Measurements from ENCODE around the gene OR52R1. TPM values are rescaled to one million over a fixed set of nuclear protein-coding genes. Genes with fewer than 3 reads are reported as not detected.
A peak's percentile ranks its signal among the peaks of the same experiment; 100 is the strongest.
"Not testable (repeated sequence)": the region's sequence is repeated elsewhere in the genome, so short reads cannot be mapped to it uniquely, and the experiment has no call there.

The OR52R1 gene
- 1 to 10 TPM in 1 of 8 experiments, under 1 TPM in 3, not detected in 4; 0.23 to 1.5 (median 0.73) TPM for total RNA-seq

- ATAC-seq (replicated peaks in 6 of 8), result no peak
- in situ Hi-C loops (cut with MboI; ENCODE audit: low pct_unique_long_range_greater_than_20kb in 2 of 9, low sequenced_read_pairs in 9 of 9, unreplicated experiment in 9 of 9), result loop anchor here in 1 of 9 experiments (25.0 kb wide), 1 partner anchor 92 kb away; the partner anchor contains the start of gene MMP26
- no peaks in the 10 kb centered on the region for H3K4me1 ChIP-seq (replicated peaks in 1 of 2)
- H3K4me3 ChIP-seq, result no peak within 1 kb of the TSS
- H3K27ac ChIP-seq, result no peak within 1 kb of the TSS
- WGBS, 10 experiments, result 0 to 93% (median 76%) methylated on average over 1 to 3 of the region's 3 CpGs; no CpG with 5 or more reads in 2 of the 10 experiments
These were observed at the start of gene OR52R1 for GRCh38 chr11:4804280-4804679. Gene OR52R1 (minus strand): TSS chr11:4804380. CDS start chr11:4804380, 0 bp downstream.

GRCh38 chr11:4851033-4851432 lies 46.9 kb upstream of the OR52R1 start:
- peak in 1 of 8 experiments; percentile 37 for ATAC-seq (replicated peaks in 6 of 8)
- no peak overlapping the region for H3K27ac ChIP-seq

DNA sequence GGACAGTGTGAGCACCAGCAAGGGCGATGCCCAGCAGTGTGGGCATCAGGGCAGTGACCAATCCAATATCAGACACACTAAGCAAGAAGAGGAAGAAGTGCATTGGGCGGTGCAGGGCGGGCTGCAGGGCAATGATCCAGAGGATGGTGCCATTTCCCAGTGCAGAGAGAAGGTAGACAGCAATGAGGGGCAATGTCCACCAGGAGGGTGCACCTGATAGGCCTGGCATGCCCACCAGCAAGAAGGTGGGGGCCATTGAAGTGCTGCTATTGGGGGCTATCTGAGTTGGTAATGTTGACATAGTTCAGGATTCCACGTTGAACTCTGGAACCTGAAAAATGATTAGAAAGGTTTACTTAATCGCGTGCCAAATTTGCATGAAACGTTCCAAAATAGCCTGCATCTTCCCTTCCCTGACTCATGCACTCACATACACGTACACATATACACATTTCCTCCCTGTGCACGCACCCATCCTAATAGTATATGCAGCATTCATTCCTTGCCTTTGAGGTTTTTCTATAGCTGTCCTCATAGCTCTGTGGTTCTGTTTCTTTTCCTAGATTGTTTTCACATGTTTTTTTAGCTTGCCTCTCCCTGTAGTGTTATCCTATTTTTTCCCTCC lies 44.8 kb upstream of the OR52R1 start, which contains the start of gene OR51S1:
Gene OR51S1 (minus strand): TSS at position 301 of the 625 bp plus-strand sequence. CDS start 0 bp downstream, at position 301.
- peak in 3 of 8 experiments; percentile 58 to 82 (median 73) for ATAC-seq (replicated peaks in 6 of 8)

More at GRCh38 chr11:4851033-4851432, 46.9 kb upstream of the OR52R1 start:
- in situ Hi-C loops (cut with MboI; ENCODE audit: low pct_unique_long_range_greater_than_20kb in 2 of 9, low sequenced_read_pairs in 9 of 9, unreplicated experiment in 9 of 9), result no loop called here
- WGBS, 10 experiments, result 0 to 77% (median 71%) methylated on average over 1 to 4 of the region's 4 CpGs; no CpG with 5 or more reads in 3 of the 10 experiments
- Histone ChIP-seq H3K4me1 (replicated peaks in 1 of 2) (no peaks in the 10 kb centered on the region), H3K4me3 (no peak overlapping the region)

GRCh38 chr11:4839851-4840549 lies 35.8 kb upstream of the OR52R1 start:
- Histone ChIP-seq H3K4me1 (replicated peaks in 1 of 2) (no peaks in the 10 kb centered on the region), H3K4me3 (no peak overlapping the region), H3K27ac (no peak overlapping the region)
- ATAC-seq (replicated peaks in 6 of 8), result no peak
- in situ Hi-C loops (cut with MboI; ENCODE audit: low pct_unique_long_range_greater_than_20kb in 2 of 9, low sequenced_read_pairs in 9 of 9, unreplicated experiment in 9 of 9), result loop anchor here in 1 of 9 experiments (10.0 kb wide), 1 partner anchor 155 kb away; the partner anchor contains the start of gene OR51L1
- WGBS, 10 experiments, result 0 to 100% (median 86%) methylated on average over 1 to 2 of the region's 2 CpGs; no CpG with 5 or more reads in 6 of the 10 experiments

More for the DNA sequence above, 44.8 kb upstream of the OR52R1 start, which contains the start of gene OR51S1:
- Histone ChIP-seq H3K27ac (no peak within 1 kb of the TSS), H3K4me1 (replicated peaks in 1 of 2) (no peaks in the 10 kb centered on the region), H3K4me3 (no peak within 1 kb of the TSS)
- 0 to 100% (median 39%) methylated on average over 1 to 8 of the region's 9 CpGs; no CpG with 5 or more reads in 2 of the 10 experiments for WGBS, 10 experiments
- in situ Hi-C loops (cut with MboI; ENCODE audit: low pct_unique_long_range_greater_than_20kb in 2 of 9, low sequenced_read_pairs in 9 of 9, unreplicated experiment in 9 of 9), result loop anchor here in 1 of 9 experiments (10.0 kb wide), 1 partner anchor 146 kb away; the partner anchor contains the start of gene OR51L1

DNA sequence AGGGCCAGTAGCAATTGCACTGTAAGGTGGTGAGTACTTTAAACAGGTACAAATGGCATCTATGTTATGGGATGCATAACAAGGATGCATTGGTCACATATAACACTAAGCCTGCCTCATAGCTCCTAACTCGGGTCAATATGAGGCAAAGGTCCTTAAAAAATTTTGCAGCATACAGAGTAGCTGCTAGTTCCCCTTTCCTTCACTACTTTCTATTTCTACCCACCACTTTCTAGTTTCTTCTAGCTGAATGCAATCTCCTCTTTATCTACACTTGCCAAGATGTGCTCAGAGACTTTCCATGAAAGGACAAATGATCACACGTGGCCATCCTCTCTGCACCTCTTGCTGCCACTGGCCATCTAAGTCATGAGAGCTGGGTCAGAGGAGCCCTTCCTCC lies 26.7 kb upstream of the OR52R1 start:
- no peak overlapping the region for H3K27ac ChIP-seq
- in situ Hi-C loops (cut with MboI; ENCODE audit: low pct_unique_long_range_greater_than_20kb in 2 of 9, low sequenced_read_pairs in 9 of 9, unreplicated experiment in 9 of 9), result no loop called here
- 7 to 100% (median 40%) methylated on average over 1 to 2 of the region's 2 CpGs; no CpG with 5 or more reads in 5 of the 10 experiments for WGBS, 10 experiments
- no peak overlapping the region for H3K4me3 ChIP-seq
- no peak for ATAC-seq (replicated peaks in 6 of 8)
- H3K4me1 ChIP-seq (replicated peaks in 1 of 2), result no peaks in the 10 kb centered on the region

DNA sequence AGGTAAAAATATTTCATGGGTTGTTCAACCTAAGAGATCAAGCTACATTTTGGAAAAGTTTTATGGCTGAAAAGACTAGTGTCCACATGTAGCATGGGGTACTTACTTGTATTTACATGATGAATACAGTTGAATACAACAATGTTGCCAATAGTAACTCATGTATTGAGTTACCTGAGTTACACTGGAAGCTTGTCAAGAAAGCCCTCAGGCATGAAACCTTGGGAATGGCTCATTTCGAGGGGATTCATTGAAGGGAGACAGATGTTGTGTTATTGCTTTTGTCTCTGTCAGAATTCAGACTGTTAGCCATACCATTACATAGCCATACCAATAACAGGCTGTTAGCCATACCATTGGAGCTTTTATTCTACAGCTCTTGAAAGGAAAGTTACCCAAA lies 26.2 kb upstream of the OR52R1 start:
- Histone ChIP-seq H3K4me1 (replicated peaks in 1 of 2) (no peaks in the 10 kb centered on the region), H3K4me3 (no peak overlapping the region), H3K27ac (no peak overlapping the region)
- ATAC-seq (replicated peaks in 6 of 8), result no peak
- 0 to 60% (median 33%) methylated on average over 1 of the region's 1 CpG; no CpG with 5 or more reads in 5 of the 10 experiments for WGBS, 10 experiments
- in situ Hi-C loops (cut with MboI; ENCODE audit: low pct_unique_long_range_greater_than_20kb in 2 of 9, low sequenced_read_pairs in 9 of 9, unreplicated experiment in 9 of 9), result no loop called here

- in situ Hi-C loops (cut with MboI; ENCODE audit: low pct_unique_long_range_greater_than_20kb in 2 of 9, low sequenced_read_pairs in 9 of 9, unreplicated experiment in 9 of 9), result loop anchor here in 2 of 9 experiments (10.0 kb wide), 1 partner anchor 192 kb away; the partner anchor contains the start of gene OR51D1 (in 2 of the 2)
These were observed 22.2 kb upstream of the OR52R1 start for GRCh38 chr11:4826425-4826824.

DNA sequence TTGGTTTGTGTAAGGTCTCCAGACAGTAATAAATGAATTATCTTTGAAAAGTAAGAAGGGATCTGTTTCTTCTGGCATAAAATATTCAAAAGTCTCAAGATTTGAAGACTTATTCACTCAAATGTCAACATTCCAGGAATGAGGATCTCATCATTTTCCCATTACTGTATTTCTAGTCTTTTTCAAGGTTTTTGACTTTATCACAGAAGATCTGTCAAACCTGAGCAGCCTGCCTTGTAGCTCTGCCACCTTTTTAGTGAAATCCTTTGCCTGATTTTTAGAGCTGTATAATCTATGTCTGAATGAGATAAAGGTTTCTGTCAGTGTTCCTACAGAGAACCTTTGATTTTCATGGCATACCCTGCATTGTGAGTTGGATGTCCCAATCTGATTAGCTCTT lies 21.0 kb upstream of the OR52R1 start:
- no peaks in the 10 kb centered on the region for H3K4me1 ChIP-seq (replicated peaks in 1 of 2)
- no peak for ATAC-seq (replicated peaks in 6 of 8)
- H3K27ac ChIP-seq, result no peak overlapping the region
- in situ Hi-C loops (cut with MboI; ENCODE audit: low pct_unique_long_range_greater_than_20kb in 2 of 9, low sequenced_read_pairs in 9 of 9, unreplicated experiment in 9 of 9), result loop anchor here in 2 of 9 experiments (10.0 kb wide), 1 partner anchor 190 kb away; the partner anchor contains the start of gene OR51D1 (in 2 of the 2)
- no peak overlapping the region for H3K4me3 ChIP-seq

More at GRCh38 chr11:4826425-4826824, 22.2 kb upstream of the OR52R1 start:
- ATAC-seq (replicated peaks in 6 of 8), result peak in 3 of 8 experiments; percentile 64 to 81 (median 69)
- Histone ChIP-seq H3K27ac (no peak overlapping the region), H3K4me1 (replicated peaks in 1 of 2) (no peaks in the 10 kb centered on the region), H3K4me3 (no peak overlapping the region)

GRCh38 chr11:4821021-4821420 lies 16.8 kb upstream of the OR52R1 start, which contains the start of gene OR51F2:
Gene OR51F2 (plus strand): TSS chr11:4821321. CDS start chr11:4821422, 101 bp downstream.
- no peak within 1 kb of the TSS for H3K27ac ChIP-seq
- H3K4me1 ChIP-seq (replicated peaks in 1 of 2), result no peaks in the 10 kb centered on the region
- 33 to 100% (median 83%) methylated on average over 1 of the region's 1 CpG; no CpG with 5 or more reads in 3 of the 10 experiments for WGBS, 10 experiments
- in situ Hi-C loops (cut with MboI; ENCODE audit: low pct_unique_long_range_greater_than_20kb in 2 of 9, low sequenced_read_pairs in 9 of 9, unreplicated experiment in 9 of 9), result loop anchor here in 3 of 9 experiments (5.0 to 25.0 kb wide), 3 partner anchors 109 to 186 kb away; partner anchors contain the start of genes OR51D1 (in 3 of the 3) and MMP26 (in 1 of the 3)
- no peak for ATAC-seq (replicated peaks in 6 of 8)
- no peak within 1 kb of the TSS for H3K4me3 ChIP-seq

GRCh38 chr11:4809246-4809645 lies 5.1 kb upstream of the OR52R1 start:
- H3K27ac ChIP-seq, result no peak overlapping the region
- in situ Hi-C loops (cut with MboI; ENCODE audit: low pct_unique_long_range_greater_than_20kb in 2 of 9, low sequenced_read_pairs in 9 of 9, unreplicated experiment in 9 of 9), result loop anchor here in 1 of 9 experiments (25.0 kb wide), 1 partner anchor 97 kb away; the partner anchor contains the start of gene MMP26
- no peaks in the 10 kb centered on the region for H3K4me1 ChIP-seq (replicated peaks in 1 of 2)
- 20 to 100% (median 80%) methylated on average over 1 to 2 of the region's 2 CpGs; no CpG with 5 or more reads in 1 of the 10 experiments for WGBS, 10 experiments
- H3K4me3 ChIP-seq, result no peak overlapping the region
- ATAC-seq (replicated peaks in 6 of 8), result no peak

DNA sequence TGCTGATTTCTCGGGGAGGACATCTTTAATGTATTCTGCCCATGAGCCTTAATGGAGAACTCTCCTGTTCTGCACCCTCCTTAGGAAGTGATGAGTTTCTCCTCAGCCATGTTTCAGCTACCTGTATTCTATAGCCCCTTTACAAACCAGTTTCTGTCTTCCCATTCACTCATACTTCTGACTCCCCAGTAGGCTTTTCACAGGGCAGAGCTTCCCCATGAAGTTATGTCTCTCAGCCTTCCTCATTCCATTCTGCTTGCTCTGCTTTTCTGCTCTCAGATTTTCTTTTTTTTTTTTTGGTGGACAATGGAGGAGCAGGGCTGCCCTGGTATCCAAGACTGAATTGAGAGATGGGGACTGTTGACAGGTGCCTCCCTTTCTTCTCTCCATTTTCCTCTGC lies 4.3 kb upstream of the OR52R1 start:
- in situ Hi-C loops (cut with MboI; ENCODE audit: low pct_unique_long_range_greater_than_20kb in 2 of 9, low sequenced_read_pairs in 9 of 9, unreplicated experiment in 9 of 9), result loop anchor here in 1 of 9 experiments (25.0 kb wide), 1 partner anchor 96 kb away; the partner anchor contains the start of gene MMP26
- H3K4me1 ChIP-seq (replicated peaks in 1 of 2), result no peaks in the 10 kb centered on the region
- 0 to 80% (median 29%) methylated on average over 1 of the region's 1 CpG; no CpG with 5 or more reads in 5 of the 10 experiments for WGBS, 10 experiments
- H3K4me3 ChIP-seq, result no peak overlapping the region
- H3K27ac ChIP-seq, result no peak overlapping the region
- no peak for ATAC-seq (replicated peaks in 6 of 8)

- not testable (repeated sequence) for H3K4me1 ChIP-seq (replicated peaks in 1 of 2); H3K4me3 ChIP-seq; ATAC-seq (replicated peaks in 6 of 8); H3K27ac ChIP-seq
- 0 to 100% (median 75%) methylated on average over 1 to 4 of the region's 5 CpGs; no CpG with 5 or more reads in 3 of the 10 experiments for WGBS, 10 experiments
- in situ Hi-C loops (cut with MboI; ENCODE audit: low pct_unique_long_range_greater_than_20kb in 2 of 9, low sequenced_read_pairs in 9 of 9, unreplicated experiment in 9 of 9), result loop anchor here in 1 of 9 experiments (25.0 kb wide), 1 partner anchor 89 kb away; the partner anchor contains the start of gene MMP26
These were observed 2.9 kb downstream of the OR52R1 start for GRCh38 chr11:4801316-4801715.

Data from motor neuron (in vitro differentiated cells).